Measurements from ENCODE around the gene FAM53B.
A peak's percentile ranks its signal among the peaks of the same experiment; 100 is the strongest.

FAM53B gene

GRCh38 chr10:124704428-124705380 lies 39.5 kb downstream of the FAM53B start:
- ChIA-PET POLR2A (ENCODE audit: low non-redundant PET) (no interaction called here), CTCF (interaction anchor here (0.6 to 0.8 kb wide), 2 partner anchors 8 to 641 kb away, joined by 3 to 4 read pairs; no protein-coding TSS in a partner anchor)
- H3K27ac ChIP-seq = peak overlapping the region; percentile 15; the same call in 1 of the 2 replicates
- DNase-seq (ENCODE audit: low spot score) = no peak
- no peak for TF ChIP-seq CTCF (conservative IDR thresholded peaks at IDR 0.05; ENCODE audit: low read depth)

- ChIA-PET POLR2A (ENCODE audit: low non-redundant PET) (no interaction called here), CTCF (interaction anchor here (0.6 kb wide), 1 partner anchor 640 kb away, joined by 4 read pairs; no protein-coding TSS in a partner anchor)
- DNase-seq (ENCODE audit: low spot score) = no peak
- no peak for TF ChIP-seq CTCF (conservative IDR thresholded peaks at IDR 0.05; ENCODE audit: low read depth)
- peak overlapping the region; percentile 15 for H3K27ac ChIP-seq
Measured at GRCh38 chr10:124703778-124704427, 40.3 kb downstream of the FAM53B start.

GRCh38 chr10:124703372-124703771 lies 40.8 kb downstream of the FAM53B start:
- no peak for TF ChIP-seq CTCF (conservative IDR thresholded peaks at IDR 0.05; ENCODE audit: low read depth)
- peak overlapping the region; percentile 15 for H3K27ac ChIP-seq
- DNase-seq (ENCODE audit: low spot score) = no peak
- CTCF ChIA-PET = no interaction called here
- POLR2A ChIA-PET (ENCODE audit: low non-redundant PET) = no interaction called here

GRCh38 chr10:124701881-124702656 lies 42.1 kb downstream of the FAM53B start:
- no peak for DNase-seq (ENCODE audit: low spot score)
- peak overlapping the region; percentile 21; the same call in 1 of the 2 replicates for H3K27ac ChIP-seq
- ChIA-PET CTCF (no interaction called here), POLR2A (ENCODE audit: low non-redundant PET) (no interaction called here)
- no peak for TF ChIP-seq CTCF (conservative IDR thresholded peaks at IDR 0.05; ENCODE audit: low read depth)

- POLR2A ChIA-PET (ENCODE audit: low non-redundant PET) = interaction anchor here (0.5 kb wide), 1 partner anchor 100 kb away, joined by 11 read pairs; the partner anchor contains the start of gene ABRAXAS2
- DNase-seq (ENCODE audit: low spot score) = no peak
- H3K27ac ChIP-seq = peak overlapping the region; percentile 21
- no peak for TF ChIP-seq CTCF (conservative IDR thresholded peaks at IDR 0.05; ENCODE audit: low read depth)
- CTCF ChIA-PET = interaction anchor here (0.6 kb wide), 1 partner anchor 126 kb away, joined by 8 read pairs; no protein-coding TSS in a partner anchor
Measured at GRCh38 chr10:124701435-124701834, 42.7 kb downstream of the FAM53B start.

- ChIA-PET POLR2A (ENCODE audit: low non-redundant PET) (interaction anchor here (0.5 kb wide), 1 partner anchor 100 kb away, joined by 11 read pairs; the partner anchor contains the start of gene ABRAXAS2), CTCF (interaction anchor here (0.6 kb wide), 1 partner anchor 126 kb away, joined by 8 read pairs; no protein-coding TSS in a partner anchor)
- H3K27ac ChIP-seq = peak overlapping the region; percentile 21
Measured at GRCh38 chr10:124701038-124701365, 43.2 kb downstream of the FAM53B start.

More at GRCh38 chr10:124701038-124701365, 43.2 kb downstream of the FAM53B start:
- no peak for DNase-seq (ENCODE audit: low spot score)
- no peak for TF ChIP-seq CTCF (conservative IDR thresholded peaks at IDR 0.05; ENCODE audit: low read depth)
